HEK293 (cell line): Measurements from ENCODE around the gene ATCAY.

ENCODE experiments used
- CTCF ChIA-PET: fragments of 350-600 bp; formaldehyde crosslinking; extraction: SDS; loops from one replicate; lab custom pipeline; 2021; ENCODE audit warnings: antibody characterized with exemption; lab: Yijun Ruan, JAX
- POLR2A ChIA-PET: fragments of 300-600 bp; formaldehyde crosslinking; extraction: SDS; loops from one replicate; lab custom pipeline; 2020; ENCODE audit warnings: antibody characterized with exemption, inconsistent platforms; lab: Yijun Ruan, JAX
- H3K27ac ChIP-seq: fragments of 200-500 bp; sonication (Bioruptor generic); 2 replicates; pipeline ENCODE4 v1.5.1; 2014; ENCODE audit warnings: low read depth, low read length, control low read depth, inconsistent platforms; ENCODE audit errors: extremely low read depth
- H3K36me3 ChIP-seq, 2 experiments: fragments of 200-500 bp in 1 of 2; sonication (Bioruptor generic) in 1 of 2; 1 replicate in 1 of 2; 2 replicates in 1 of 2; pipeline ENCODE4 v1.5.1; 2014 to 2017; ENCODE audit warnings: inconsistent platforms in 2 of 2, low read length in 2 of 2; ENCODE audit not compliant: control insufficient read depth in 2 of 2, insufficient read depth in 1 of 2
- H3K4me1 ChIP-seq: fragments of 200-500 bp; sonication (Bioruptor generic); 2 replicates; pipeline ENCODE4 v1.5.1; 2014; ENCODE audit warnings: mild to moderate bottlenecking, low read length, inconsistent platforms; ENCODE audit not compliant: control insufficient read depth, insufficient read depth
- H3K4me3 ChIP-seq: 2 replicates; pipeline ENCODE4 v1.5.1; 2011; ENCODE audit warnings: low read depth, mild to moderate bottlenecking, control low read depth, low read length, moderate library complexity
- H3K9me3 ChIP-seq: fragments of 200-500 bp; sonication (Bioruptor generic); 2 replicates; pipeline ENCODE4 v1.5.1; 2014; ENCODE audit warnings: low read depth, low read length, inconsistent platforms; ENCODE audit not compliant: control insufficient read depth, insufficient read depth
- BCL11A ChIP-seq: fragments of 450-650 bp; formaldehyde crosslinking; IDR thresholded peaks from 2 replicates; pipeline ENCODE4 v1.5.1; 2016; ENCODE audit warnings: low read depth, missing biosample characterization, missing genetic modification characterization
- GLIS2 ChIP-seq: fragments of 450-650 bp; formaldehyde crosslinking; IDR thresholded peaks from 2 replicates; pipeline ENCODE4 v1.5.1; 2016; ENCODE audit warnings: missing biosample characterization, missing genetic modification characterization
- ZBTB17 ChIP-seq: fragments of 450-650 bp; formaldehyde crosslinking; IDR thresholded peaks from 2 replicates; pipeline ENCODE4 v1.5.1; 2016; ENCODE audit warnings: missing biosample characterization, missing genetic modification characterization
- ZBTB7A ChIP-seq: fragments of 450-650 bp; formaldehyde crosslinking; IDR thresholded peaks from 2 replicates; pipeline ENCODE4 v1.5.1; 2016; ENCODE audit warnings: low read depth, missing biosample characterization, missing genetic modification characterization
- ZBTB8A ChIP-seq: fragments of 450-650 bp; formaldehyde crosslinking; IDR thresholded peaks from 2 replicates; pipeline ENCODE4 v1.5.1; 2016; ENCODE audit warnings: missing biosample characterization, missing genetic modification characterization
- ZFHX2 ChIP-seq: fragments of 450-650 bp; formaldehyde crosslinking; conservative IDR thresholded peaks from 2 replicates; pipeline ENCODE4 v1.5.1; 2016; ENCODE audit warnings: missing biosample characterization, missing genetic modification characterization
- ZIC2 ChIP-seq: fragments of 450-650 bp; formaldehyde crosslinking; IDR thresholded peaks from 2 replicates; pipeline ENCODE4 v1.5.1; 2016; ENCODE audit warnings: missing biosample characterization, missing genetic modification characterization
- ZNF174 ChIP-seq: fragments of 450-650 bp; formaldehyde crosslinking; IDR thresholded peaks from 2 replicates; pipeline ENCODE4 v1.5.0; 2017; ENCODE audit warnings: missing biosample characterization, mild to moderate bottlenecking, missing genetic modification characterization
- ZNF184 ChIP-seq: fragments of 450-650 bp; IDR thresholded peaks from 2 replicates; pipeline ENCODE4 v1.5.1; 2018; ENCODE audit warnings: missing biosample characterization, mild to moderate bottlenecking, missing genetic modification characterization
- ZNF335 ChIP-seq: fragments of 450-650 bp; formaldehyde crosslinking; conservative IDR thresholded peaks from 2 replicates; pipeline ENCODE4 v1.5.1; 2016; ENCODE audit warnings: missing biosample characterization, missing genetic modification characterization
- ZNF416 ChIP-seq: fragments of 450-650 bp; formaldehyde crosslinking; IDR thresholded peaks from 2 replicates; pipeline ENCODE4 v1.5.1; 2016; ENCODE audit warnings: missing biosample characterization, missing genetic modification characterization
- ZNF48 ChIP-seq: fragments of 450-650 bp; formaldehyde crosslinking; IDR thresholded peaks from 2 replicates; pipeline ENCODE4 v1.5.1; 2016; ENCODE audit warnings: missing biosample characterization, missing genetic modification characterization
- ZNF571 ChIP-seq: fragments of 450-650 bp; formaldehyde crosslinking; IDR thresholded peaks from 2 replicates; pipeline ENCODE4 v1.5.0; 2017; ENCODE audit warnings: missing biosample characterization, missing genetic modification characterization
- ZNF624 ChIP-seq: fragments of 450-650 bp; formaldehyde crosslinking; IDR thresholded peaks from 2 replicates; pipeline ENCODE4 v1.5.1; 2017; ENCODE audit warnings: missing biosample characterization, missing genetic modification characterization
- ZNF837 ChIP-seq: fragments of 450-650 bp; formaldehyde crosslinking; IDR thresholded peaks from 2 replicates; pipeline ENCODE4 v1.5.1; 2016; ENCODE audit warnings: missing biosample characterization, missing genetic modification characterization
- TF ChIP-seq, protein P1 (sequence below): fragments of 450-650 bp; formaldehyde crosslinking; optimal IDR thresholded peaks from 2 replicates; pipeline ENCODE3; 2016; ENCODE audit warnings: missing biosample characterization, mild to moderate bottlenecking, missing genetic modification characterization
- TF ChIP-seq, protein P2 (sequence below): fragments of 450-650 bp; formaldehyde crosslinking; IDR thresholded peaks from 2 replicates; pipeline ENCODE4 v1.5.1; 2017; ENCODE audit warnings: missing biosample characterization, missing genetic modification characterization
- TF ChIP-seq, protein P3 (sequence below): fragments of 450-650 bp; formaldehyde crosslinking; IDR thresholded peaks from 2 replicates; pipeline ENCODE4 v1.5.1; 2016; ENCODE audit warnings: missing biosample characterization, missing genetic modification characterization
- TF ChIP-seq, protein P4 (sequence below): fragments of 450-650 bp; formaldehyde crosslinking; IDR thresholded peaks from 2 replicates; pipeline ENCODE4 v1.5.1; 2017; ENCODE audit warnings: missing biosample characterization, missing genetic modification characterization
- TF ChIP-seq, protein P5 (sequence below): fragments of 450-650 bp; formaldehyde crosslinking; IDR thresholded peaks from 2 replicates; pipeline ENCODE4 v1.5.1; 2016; ENCODE audit warnings: missing biosample characterization, missing genetic modification characterization
- TF ChIP-seq, protein P6 (sequence below): fragments of 450-650 bp; formaldehyde crosslinking; conservative IDR thresholded peaks from 2 replicates; pipeline ENCODE4 v1.5.1; 2016; ENCODE audit warnings: low read depth, missing biosample characterization, missing genetic modification characterization

The ATCAY gene

DNA sequence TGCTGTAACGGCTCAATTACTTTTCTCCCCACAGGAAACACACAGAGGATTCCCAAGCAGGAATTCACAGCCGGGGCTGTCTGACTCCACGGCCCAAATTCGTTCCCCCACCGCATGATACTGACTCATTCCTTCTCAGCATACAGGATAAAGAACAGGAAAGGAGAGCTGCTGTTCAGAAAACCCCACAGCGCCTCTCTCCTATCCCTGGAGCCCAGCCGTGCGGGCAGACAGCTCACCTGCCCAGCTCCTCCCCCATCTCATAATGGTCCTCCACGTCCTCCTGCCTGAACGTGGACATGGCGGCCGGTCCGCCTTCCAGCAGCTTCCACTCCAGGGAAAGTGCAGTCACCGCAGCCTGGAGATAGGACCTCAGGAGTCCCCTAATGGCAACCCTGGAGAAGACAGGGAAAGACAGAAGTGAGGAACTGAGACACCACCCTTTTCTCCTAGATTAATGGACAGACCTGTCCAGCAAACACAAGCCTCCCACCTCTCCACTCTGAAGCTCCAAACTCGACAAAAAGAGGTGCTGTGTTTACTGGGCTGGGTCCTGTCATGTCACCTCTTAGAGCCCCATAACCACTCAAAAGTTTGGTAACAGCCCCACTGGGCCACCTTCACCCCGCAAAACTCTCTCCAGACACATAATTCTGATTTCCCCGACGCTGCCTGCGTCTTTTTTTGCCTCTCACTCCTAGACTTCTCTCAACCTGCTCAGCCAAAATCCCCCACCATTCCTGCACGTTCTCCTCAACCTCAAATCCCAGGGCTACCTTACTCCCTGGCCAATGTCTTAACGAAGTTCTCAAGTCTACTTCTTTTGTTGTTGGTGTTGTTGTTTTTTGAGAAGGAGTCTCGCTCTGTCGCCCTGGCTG is 89.2 kb downstream of the ATCAY start (continued):
- TF ChIP-seq GLIS2 (tag by site-specific recombination) (no peak), ZFHX2 (tag by site-specific recombination) (no peak), ZNF184 (no peak)
- TF ChIP-seq, protein P1, sequence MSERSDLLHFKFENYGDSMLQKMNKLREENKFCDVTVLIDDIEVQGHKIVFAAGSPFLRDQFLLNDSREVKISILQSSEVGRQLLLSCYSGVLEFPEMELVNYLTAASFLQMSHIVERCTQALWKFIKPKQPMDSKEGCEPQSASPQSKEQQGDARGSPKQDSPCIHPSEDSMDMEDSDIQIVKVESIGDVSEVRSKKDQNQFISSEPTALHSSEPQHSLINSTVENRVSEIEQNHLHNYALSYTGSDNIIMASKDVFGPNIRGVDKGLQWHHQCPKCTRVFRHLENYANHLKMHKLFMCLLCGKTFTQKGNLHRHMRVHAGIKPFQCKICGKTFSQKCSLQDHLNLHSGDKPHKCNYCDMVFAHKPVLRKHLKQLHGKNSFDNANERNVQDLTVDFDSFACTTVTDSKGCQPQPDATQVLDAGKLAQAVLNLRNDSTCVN (tag by site-specific recombination), result no peak

DNA sequence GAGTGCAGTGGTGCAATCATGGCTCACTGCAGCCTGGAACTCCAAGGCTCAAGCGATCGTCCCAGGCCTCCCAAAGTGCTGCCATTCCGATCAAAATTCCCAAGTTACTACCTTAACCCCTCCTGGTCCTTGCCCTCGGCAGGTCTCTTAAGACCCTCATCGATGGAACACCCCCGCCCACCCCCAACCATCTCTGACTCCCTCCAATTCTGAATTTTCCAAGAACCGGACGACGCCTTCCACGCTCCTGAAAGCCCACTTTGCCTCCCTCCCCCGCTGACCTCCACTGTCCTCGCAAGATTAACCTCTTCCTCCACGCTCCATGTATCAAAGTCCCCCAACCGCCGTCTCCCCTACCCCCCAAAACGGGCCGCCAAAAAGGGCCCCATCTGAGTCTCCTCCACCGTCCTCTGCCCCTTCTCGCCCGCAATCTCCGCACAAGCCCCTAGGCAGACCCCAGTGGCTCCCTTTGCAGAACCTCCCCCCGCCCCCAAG is 89.9 kb downstream of the ATCAY start:
- Histone ChIP-seq H3K36me3 (peaks cover 22 to 36% of the 10 kb centered on the region in 2 experiments; a peak in 2 of 3 replicates), H3K27ac (peak overlapping the region; percentile 90), H3K4me3 (peak overlapping the region; percentile 93), H3K9me3 (no peaks in the 10 kb centered on the region), H3K4me1 (peaks cover 17% of the 10 kb centered on the region)
- ChIA-PET POLR2A (interaction anchor here (0.5 to 5.3 kb wide), 11 partner anchors 12 to 208 kb away, joined by 3 to 258 read pairs (median 5); partner anchors contain the start of genes EEF2, MRPL54, NMRK2 and ZBTB7A), CTCF (interaction anchor here (0.7 to 1.8 kb wide), 7 partner anchors 11 to 498 kb away, joined by 3 to 10 read pairs (median 4); partner anchors contain the start of gene EEF2)
- TF ChIP-seq ZIC2 (tag by site-specific recombination) (no peak), ZNF837 (tag by site-specific recombination) (no peak), ZBTB7A (tag by site-specific recombination) (peak; percentile 80; the same call in 1 of the 2 replicates), ZNF174 (tag by site-specific recombination) (no peak), ZNF624 (tag by site-specific recombination) (no peak), ZNF335 (tag by site-specific recombination) (peak; percentile 36), ZNF416 (no peak), ZBTB8A (tag by site-specific recombination) (no peak), ZBTB17 (tag by site-specific recombination) (peak; percentile 11; the same call in 1 of the 2 replicates), ZNF571 (tag by site-specific recombination) (no peak), ZNF48 (no peak), BCL11A (no peak)
- TF ChIP-seq, protein P2, sequence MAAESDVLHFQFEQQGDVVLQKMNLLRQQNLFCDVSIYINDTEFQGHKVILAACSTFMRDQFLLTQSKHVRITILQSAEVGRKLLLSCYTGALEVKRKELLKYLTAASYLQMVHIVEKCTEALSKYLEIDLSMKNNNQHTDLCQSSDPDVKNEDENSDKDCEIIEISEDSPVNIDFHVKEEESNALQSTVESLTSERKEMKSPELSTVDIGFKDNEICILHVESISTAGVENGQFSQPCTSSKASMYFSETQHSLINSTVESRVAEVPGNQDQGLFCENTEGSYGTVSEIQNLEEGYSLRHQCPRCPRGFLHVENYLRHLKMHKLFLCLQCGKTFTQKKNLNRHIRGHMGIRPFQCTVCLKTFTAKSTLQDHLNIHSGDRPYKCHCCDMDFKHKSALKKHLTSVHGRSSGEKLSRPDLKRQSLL (tag by site-specific recombination), result peak; percentile 81; the same call in 1 of the 2 replicates
- TF ChIP-seq, protein P3, sequence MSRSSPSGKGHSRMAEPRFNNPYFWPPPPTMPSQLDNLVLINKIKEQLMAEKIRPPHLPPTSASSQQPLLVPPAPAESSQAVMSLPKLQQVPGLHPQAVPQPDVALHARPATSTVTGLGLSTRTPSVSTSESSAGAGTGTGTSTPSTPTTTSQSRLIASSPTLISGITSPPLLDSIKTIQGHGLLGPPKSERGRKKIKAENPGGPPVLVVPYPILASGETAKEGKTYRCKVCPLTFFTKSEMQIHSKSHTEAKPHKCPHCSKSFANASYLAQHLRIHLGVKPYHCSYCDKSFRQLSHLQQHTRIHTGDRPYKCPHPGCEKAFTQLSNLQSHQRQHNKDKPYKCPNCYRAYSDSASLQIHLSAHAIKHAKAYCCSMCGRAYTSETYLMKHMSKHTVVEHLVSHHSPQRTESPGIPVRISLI (tag by site-specific recombination), result no peak
- TF ChIP-seq, protein P4, sequence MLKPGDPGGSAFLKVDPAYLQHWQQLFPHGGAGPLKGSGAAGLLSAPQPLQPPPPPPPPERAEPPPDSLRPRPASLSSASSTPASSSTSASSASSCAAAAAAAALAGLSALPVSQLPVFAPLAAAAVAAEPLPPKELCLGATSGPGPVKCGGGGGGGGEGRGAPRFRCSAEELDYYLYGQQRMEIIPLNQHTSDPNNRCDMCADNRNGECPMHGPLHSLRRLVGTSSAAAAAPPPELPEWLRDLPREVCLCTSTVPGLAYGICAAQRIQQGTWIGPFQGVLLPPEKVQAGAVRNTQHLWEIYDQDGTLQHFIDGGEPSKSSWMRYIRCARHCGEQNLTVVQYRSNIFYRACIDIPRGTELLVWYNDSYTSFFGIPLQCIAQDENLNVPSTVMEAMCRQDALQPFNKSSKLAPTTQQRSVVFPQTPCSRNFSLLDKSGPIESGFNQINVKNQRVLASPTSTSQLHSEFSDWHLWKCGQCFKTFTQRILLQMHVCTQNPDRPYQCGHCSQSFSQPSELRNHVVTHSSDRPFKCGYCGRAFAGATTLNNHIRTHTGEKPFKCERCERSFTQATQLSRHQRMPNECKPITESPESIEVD, result no peak
- TF ChIP-seq, protein P5, sequence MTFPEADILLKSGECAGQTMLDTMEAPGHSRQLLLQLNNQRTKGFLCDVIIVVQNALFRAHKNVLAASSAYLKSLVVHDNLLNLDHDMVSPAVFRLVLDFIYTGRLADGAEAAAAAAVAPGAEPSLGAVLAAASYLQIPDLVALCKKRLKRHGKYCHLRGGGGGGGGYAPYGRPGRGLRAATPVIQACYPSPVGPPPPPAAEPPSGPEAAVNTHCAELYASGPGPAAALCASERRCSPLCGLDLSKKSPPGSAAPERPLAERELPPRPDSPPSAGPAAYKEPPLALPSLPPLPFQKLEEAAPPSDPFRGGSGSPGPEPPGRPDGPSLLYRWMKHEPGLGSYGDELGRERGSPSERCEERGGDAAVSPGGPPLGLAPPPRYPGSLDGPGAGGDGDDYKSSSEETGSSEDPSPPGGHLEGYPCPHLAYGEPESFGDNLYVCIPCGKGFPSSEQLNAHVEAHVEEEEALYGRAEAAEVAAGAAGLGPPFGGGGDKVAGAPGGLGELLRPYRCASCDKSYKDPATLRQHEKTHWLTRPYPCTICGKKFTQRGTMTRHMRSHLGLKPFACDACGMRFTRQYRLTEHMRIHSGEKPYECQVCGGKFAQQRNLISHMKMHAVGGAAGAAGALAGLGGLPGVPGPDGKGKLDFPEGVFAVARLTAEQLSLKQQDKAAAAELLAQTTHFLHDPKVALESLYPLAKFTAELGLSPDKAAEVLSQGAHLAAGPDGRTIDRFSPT (tag by site-specific recombination), result no peak
- TF ChIP-seq, protein P6, sequence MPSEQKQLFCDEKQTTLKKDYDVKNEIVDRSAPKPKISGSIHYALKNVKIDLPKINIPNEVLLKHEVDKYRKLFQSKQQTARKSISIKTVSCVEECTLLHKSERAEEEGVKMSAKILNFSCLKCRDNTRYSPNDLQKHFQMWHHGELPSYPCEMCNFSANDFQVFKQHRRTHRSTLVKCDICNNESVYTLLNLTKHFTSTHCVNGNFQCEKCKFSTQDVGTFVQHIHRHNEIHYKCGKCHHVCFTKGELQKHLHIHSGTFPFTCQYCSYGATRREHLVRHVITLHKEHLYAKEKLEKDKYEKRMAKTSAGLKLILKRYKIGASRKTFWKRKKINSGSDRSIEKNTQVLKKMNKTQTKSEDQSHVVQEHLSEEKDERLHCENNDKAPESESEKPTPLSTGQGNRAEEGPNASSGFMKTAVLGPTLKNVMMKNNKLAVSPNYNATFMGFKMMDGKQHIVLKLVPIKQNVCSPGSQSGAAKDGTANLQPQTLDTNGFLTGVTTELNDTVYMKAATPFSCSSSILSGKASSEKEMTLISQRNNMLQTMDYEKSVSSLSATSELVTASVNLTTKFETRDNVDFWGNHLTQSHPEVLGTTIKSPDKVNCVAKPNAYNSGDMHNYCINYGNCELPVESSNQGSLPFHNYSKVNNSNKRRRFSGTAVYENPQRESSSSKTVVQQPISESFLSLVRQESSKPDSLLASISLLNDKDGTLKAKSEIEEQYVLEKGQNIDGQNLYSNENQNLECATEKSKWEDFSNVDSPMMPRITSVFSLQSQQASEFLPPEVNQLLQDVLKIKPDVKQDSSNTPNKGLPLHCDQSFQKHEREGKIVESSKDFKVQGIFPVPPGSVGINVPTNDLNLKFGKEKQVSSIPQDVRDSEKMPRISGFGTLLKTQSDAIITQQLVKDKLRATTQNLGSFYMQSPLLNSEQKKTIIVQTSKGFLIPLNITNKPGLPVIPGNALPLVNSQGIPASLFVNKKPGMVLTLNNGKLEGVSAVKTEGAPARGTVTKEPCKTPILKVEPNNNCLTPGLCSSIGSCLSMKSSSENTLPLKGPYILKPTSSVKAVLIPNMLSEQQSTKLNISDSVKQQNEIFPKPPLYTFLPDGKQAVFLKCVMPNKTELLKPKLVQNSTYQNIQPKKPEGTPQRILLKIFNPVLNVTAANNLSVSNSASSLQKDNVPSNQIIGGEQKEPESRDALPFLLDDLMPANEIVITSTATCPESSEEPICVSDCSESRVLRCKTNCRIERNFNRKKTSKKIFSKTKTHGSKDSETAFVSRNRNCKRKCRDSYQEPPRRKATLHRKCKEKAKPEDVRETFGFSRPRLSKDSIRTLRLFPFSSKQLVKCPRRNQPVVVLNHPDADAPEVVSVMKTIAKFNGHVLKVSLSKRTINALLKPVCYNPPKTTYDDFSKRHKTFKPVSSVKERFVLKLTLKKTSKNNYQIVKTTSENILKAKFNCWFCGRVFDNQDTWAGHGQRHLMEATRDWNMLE (tag by site-specific recombination), result no peak
